ENCODE data around the gene GDNF.

DNA sequence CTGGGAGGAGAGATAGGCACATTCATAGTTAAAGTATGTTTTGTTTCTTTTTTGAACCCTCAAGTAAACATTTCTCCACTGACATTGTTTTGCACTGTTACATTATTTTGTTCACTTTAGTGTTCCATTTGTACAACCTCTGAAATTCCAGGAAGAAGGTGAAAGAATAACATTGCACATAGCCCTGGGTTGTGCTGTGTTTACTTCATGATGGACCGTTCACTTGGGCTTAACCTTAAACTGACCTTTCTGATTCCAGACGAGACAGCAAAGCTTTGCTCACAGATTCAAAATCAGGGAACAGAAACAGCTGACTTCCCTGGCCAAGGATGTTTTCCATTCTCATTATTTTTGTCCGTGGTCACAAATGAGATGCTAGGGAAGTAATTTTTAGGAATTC lies 42.8 kb upstream of the GDNF start:
- TF ChIP-seq, protein P1, sequence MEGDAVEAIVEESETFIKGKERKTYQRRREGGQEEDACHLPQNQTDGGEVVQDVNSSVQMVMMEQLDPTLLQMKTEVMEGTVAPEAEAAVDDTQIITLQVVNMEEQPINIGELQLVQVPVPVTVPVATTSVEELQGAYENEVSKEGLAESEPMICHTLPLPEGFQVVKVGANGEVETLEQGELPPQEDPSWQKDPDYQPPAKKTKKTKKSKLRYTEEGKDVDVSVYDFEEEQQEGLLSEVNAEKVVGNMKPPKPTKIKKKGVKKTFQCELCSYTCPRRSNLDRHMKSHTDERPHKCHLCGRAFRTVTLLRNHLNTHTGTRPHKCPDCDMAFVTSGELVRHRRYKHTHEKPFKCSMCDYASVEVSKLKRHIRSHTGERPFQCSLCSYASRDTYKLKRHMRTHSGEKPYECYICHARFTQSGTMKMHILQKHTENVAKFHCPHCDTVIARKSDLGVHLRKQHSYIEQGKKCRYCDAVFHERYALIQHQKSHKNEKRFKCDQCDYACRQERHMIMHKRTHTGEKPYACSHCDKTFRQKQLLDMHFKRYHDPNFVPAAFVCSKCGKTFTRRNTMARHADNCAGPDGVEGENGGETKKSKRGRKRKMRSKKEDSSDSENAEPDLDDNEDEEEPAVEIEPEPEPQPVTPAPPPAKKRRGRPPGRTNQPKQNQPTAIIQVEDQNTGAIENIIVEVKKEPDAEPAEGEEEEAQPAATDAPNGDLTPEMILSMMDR (IDR thresholded peaks at IDR 0.05; ENCODE audit: insufficient read depth, low read length): no peak
- no peak for TF ChIP-seq POLR2AphosphoS5 (IDR thresholded peaks at IDR 0.05; ENCODE audit: low read depth)

Measured in HL-60 (cell line).